ENCODE measurements around the gene FITM2.
"Not testable (repeated sequence)": the region's sequence is repeated elsewhere in the genome, so short reads cannot be mapped to it uniquely, and the experiment has no call there.

FITM2 gene

GRCh38 chr20:44310664-44311639 is at the start of gene FITM2:
Gene FITM2, minus strand, starts transcription at chr20:44311202. Its CDS starts 54 bp downstream, at chr20:44311148.
- peak; percentile 89 to 90 for DNase-seq (ENCODE audit: low read depth in 2 of 2)

- DNase-seq (ENCODE audit: low read depth in 2 of 2), result no peak
These were observed 49.2 kb upstream of the FITM2 start for GRCh38 chr20:44360221-44360620.

GRCh38 chr20:44358776-44359175 is 47.8 kb upstream of the FITM2 start:
- DNase-seq (ENCODE audit: low read depth in 2 of 2), result no peak

GRCh38 chr20:44357555-44358125 is 46.6 kb upstream of the FITM2 start:
- no peak for DNase-seq (ENCODE audit: low read depth in 2 of 2)

- DNase-seq (ENCODE audit: low read depth in 2 of 2), result no peak
These were observed 46.0 kb upstream of the FITM2 start for GRCh38 chr20:44357020-44357419.

GRCh38 chr20:44356353-44356723 is 45.3 kb upstream of the FITM2 start:
- no peak for DNase-seq (ENCODE audit: low read depth in 2 of 2)

- DNase-seq (ENCODE audit: low read depth in 2 of 2), result no peak
These were observed 44.7 kb upstream of the FITM2 start, which contains the start of gene HNF4A for GRCh38 chr20:44355498-44356352. Gene HNF4A, plus strand, starts transcription at chr20:44355699. Its CDS starts 106 bp downstream, at chr20:44355805.

- no peak for DNase-seq (ENCODE audit: low read depth in 2 of 2)
These were observed 44.0 kb upstream of the FITM2 start for GRCh38 chr20:44354979-44355497.

- DNase-seq (ENCODE audit: low read depth in 2 of 2), result no peak
These were observed 39.6 kb upstream of the FITM2 start for GRCh38 chr20:44350567-44350966.

- no peak for DNase-seq (ENCODE audit: low read depth in 2 of 2)
These were observed 38.3 kb upstream of the FITM2 start for GRCh38 chr20:44349349-44349748.

- no peak for DNase-seq (ENCODE audit: low read depth in 2 of 2)
These were observed 37.2 kb upstream of the FITM2 start for GRCh38 chr20:44348168-44348659.

- DNase-seq (ENCODE audit: low read depth in 2 of 2), result not testable (repeated sequence)
These were observed 34.9 kb upstream of the FITM2 start for GRCh38 chr20:44345941-44346340.

GRCh38 chr20:44345147-44345546 is 34.1 kb upstream of the FITM2 start:
- no peak for DNase-seq (ENCODE audit: low read depth in 2 of 2)

GRCh38 chr20:44344723-44345122 is 33.7 kb upstream of the FITM2 start:
- no peak for DNase-seq (ENCODE audit: low read depth in 2 of 2)

- no peak for DNase-seq (ENCODE audit: low read depth in 2 of 2)
These were observed 32.2 kb upstream of the FITM2 start for GRCh38 chr20:44343162-44343675.

- no peak for DNase-seq (ENCODE audit: low read depth in 2 of 2)
These were observed 31.2 kb upstream of the FITM2 start for GRCh38 chr20:44342248-44342647.

- DNase-seq (ENCODE audit: low read depth in 2 of 2), result no peak
These were observed 25.9 kb upstream of the FITM2 start, which contains the start of gene R3HDML for GRCh38 chr20:44336725-44337380. Gene R3HDML, plus strand, starts transcription at chr20:44337043. Its CDS starts 115 bp downstream, at chr20:44337158.

- no peak for DNase-seq (ENCODE audit: low read depth in 2 of 2)
These were observed 25.1 kb upstream of the FITM2 start for GRCh38 chr20:44336086-44336485.

GRCh38 chr20:44335675-44336074 is 24.7 kb upstream of the FITM2 start:
- DNase-seq (ENCODE audit: low read depth in 2 of 2), result no peak

GRCh38 chr20:44334709-44335108 is 23.7 kb upstream of the FITM2 start:
- no peak for DNase-seq (ENCODE audit: low read depth in 2 of 2)

- DNase-seq (ENCODE audit: low read depth in 2 of 2), result no peak
These were observed 23.3 kb upstream of the FITM2 start for GRCh38 chr20:44334306-44334705.
